OCI-LY3 (cell line): ENCODE data around the gene DIPK1B.

ENCODE experiments used
- H2AFZ ChIP-seq: fragments of 200-600, 300-600 bp; shearing (Covaris generic); 2 replicates; pipeline ENCODE4 v1.6.0; 2014; ENCODE audit warnings: antibody characterized with exemption, low read depth, low read length
- H3K27ac ChIP-seq: fragments of 200-600, 300-600 bp; sonication (generic); 2 replicates; pipeline ENCODE4 v1.5.1; 2014; ENCODE audit warnings: mild to moderate bottlenecking, low read length, moderate library complexity, mixed read lengths
- H3K27me3 ChIP-seq: fragments of 200-600, 300-600 bp; sonication (generic); 2 replicates; pipeline ENCODE4 v1.6.1; 2014; ENCODE audit warnings: low read depth, low read length, mixed read lengths
- H3K36me3 ChIP-seq: fragments of 200-600, 300-600 bp; sonication (generic); replicated peaks from 2 replicates; pipeline ENCODE3; 2014; ENCODE audit warnings: low read depth, low read length, mixed read lengths
- H3K4me1 ChIP-seq: fragments of 300-600, 200-600 bp; sonication (generic); 2 replicates; pipeline ENCODE4 v1.6.1; 2014; ENCODE audit warnings: low read length, mixed read lengths
- H3K4me2 ChIP-seq: fragments of 200-600, 300-600 bp; sonication (generic); 2 replicates; pipeline ENCODE4 v1.6.1; 2014; ENCODE audit warnings: low read length, mixed read lengths
- H3K4me3 ChIP-seq: fragments of 300-600, 200-600 bp; sonication (generic); 2 replicates; pipeline ENCODE4 v1.5.1; 2014; ENCODE audit warnings: antibody characterized with exemption, mild to moderate bottlenecking, low read length, moderate library complexity
- H3K79me2 ChIP-seq: fragments of 300-600, 200-600 bp; shearing (Covaris generic); 2 replicates; pipeline ENCODE4 v1.6.1; 2014; ENCODE audit warnings: mild to moderate bottlenecking, low read length, mixed read lengths
- H3K9ac ChIP-seq: fragments of 300-600, 200-600 bp; shearing (Covaris generic); 2 replicates; pipeline ENCODE4 v1.6.0; 2014; ENCODE audit warnings: mild to moderate bottlenecking, low read length, moderate library complexity
- H3K9me3 ChIP-seq: fragments of 200-600, 300-600 bp; shearing (Covaris generic); 2 replicates; pipeline ENCODE4 v1.6.1; 2014; ENCODE audit warnings: low read length, mixed read lengths; ENCODE audit not compliant: insufficient read depth
- H4K20me1 ChIP-seq: fragments of 200-600, 300-600 bp; sonication (generic); 2 replicates; pipeline ENCODE4 v1.6.1; 2016; ENCODE audit warnings: low read length, mixed read lengths; ENCODE audit not compliant: insufficient read depth
- CTCF ChIP-seq: fragments of 200-600, 300-600 bp; sonication (generic); IDR thresholded peaks from 2 replicates; pipeline ENCODE4 v1.5.1; 2014; ENCODE audit warnings: antibody characterized with exemption, low read length, low read depth
- EZH2phosphoT487 ChIP-seq: fragments of 200-600 bp; shearing (Covaris generic); IDR thresholded peaks from 2 replicates; pipeline ENCODE4 v1.6.1; 2018; ENCODE audit warnings: antibody characterized with exemption, mixed run types, low read depth

The DIPK1B gene

GRCh38 chr9:136669791-136670464 is 42.4 kb upstream of the DIPK1B start:
- Histone ChIP-seq H3K9ac (no peak overlapping the region), H3K79me2 (no peaks in the 10 kb centered on the region), H3K36me3 (no peaks in the 10 kb centered on the region), H3K4me2 (no peak overlapping the region), H3K9me3 (no peaks in the 10 kb centered on the region), H4K20me1 (no peaks in the 10 kb centered on the region), H3K27me3 (peaks cover 31% of the 10 kb centered on the region), H2AFZ (no peak overlapping the region), H3K4me3 (no peak overlapping the region), H3K27ac (no peak overlapping the region), H3K4me1 (no peaks in the 10 kb centered on the region)
- no peak for TF ChIP-seq EZH2phosphoT487
- TF ChIP-seq CTCF = no peak

DNA sequence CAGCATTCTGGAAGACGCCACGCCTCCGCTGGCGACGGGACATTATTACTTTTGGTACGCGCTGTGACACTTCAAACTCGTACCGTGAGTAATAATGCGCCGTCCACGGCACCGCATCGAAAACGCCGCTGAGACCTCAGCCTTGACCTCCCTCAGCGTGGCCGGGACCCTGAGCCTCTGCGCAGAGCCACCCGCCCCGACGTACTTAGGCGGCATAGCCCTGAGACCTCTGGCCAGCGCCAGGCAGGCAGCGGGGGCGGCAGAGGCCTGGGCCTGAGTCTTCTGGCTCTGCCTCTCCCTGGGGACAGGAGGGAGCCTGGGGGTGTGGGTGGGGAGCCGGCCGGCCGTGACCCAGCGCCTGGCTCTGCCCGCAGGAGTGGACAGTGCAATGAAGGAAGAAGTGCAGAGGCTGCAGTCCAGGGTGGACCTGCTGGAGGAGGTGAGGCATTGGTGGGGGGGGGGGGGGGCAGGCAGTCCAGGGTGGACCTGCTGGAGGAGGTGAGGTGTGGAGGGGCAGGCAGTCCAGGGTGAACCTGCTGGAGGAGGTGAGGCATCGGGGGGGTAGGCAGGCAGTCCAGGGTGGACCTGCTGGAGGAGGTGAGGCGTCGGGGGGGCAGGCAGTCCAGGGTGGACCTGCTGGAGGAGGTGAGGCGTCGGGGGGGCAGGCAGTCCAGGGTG is 41.7 kb upstream of the DIPK1B start:
- TF ChIP-seq CTCF = no peak
- TF ChIP-seq EZH2phosphoT487 = no peak
- no peaks in the 10 kb centered on the region for H4K20me1 ChIP-seq
- no peak overlapping the region for H3K4me2 ChIP-seq
- H3K4me3 ChIP-seq = no peak overlapping the region
- H3K36me3 ChIP-seq = no peaks in the 10 kb centered on the region
- H3K27ac ChIP-seq = no peak overlapping the region
- H3K9me3 ChIP-seq = no peaks in the 10 kb centered on the region
- no peaks in the 10 kb centered on the region for H3K4me1 ChIP-seq
- no peaks in the 10 kb centered on the region for H3K79me2 ChIP-seq
- H2AFZ ChIP-seq = no peak overlapping the region
- peaks cover 31% of the 10 kb centered on the region for H3K27me3 ChIP-seq
- no peak overlapping the region for H3K9ac ChIP-seq

DNA sequence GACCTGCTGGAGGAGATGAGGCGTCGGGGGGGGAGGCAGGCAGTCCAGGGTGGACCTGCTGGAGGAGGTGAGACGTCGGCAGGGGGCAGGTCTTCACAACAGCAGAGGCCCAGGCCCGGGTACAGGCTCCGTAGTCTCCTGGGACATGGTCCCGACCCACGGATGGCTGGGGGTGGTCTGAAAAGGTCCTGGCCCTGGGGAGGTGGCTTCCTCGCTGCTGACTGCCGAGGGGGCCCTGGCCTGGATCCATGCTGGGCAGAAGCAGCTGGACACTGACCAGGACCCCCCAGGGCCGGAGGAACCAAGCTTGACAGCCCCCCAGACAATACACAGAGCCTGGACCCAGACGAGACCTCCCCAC is 41.1 kb upstream of the DIPK1B start:
- Histone ChIP-seq H3K4me1 (no peaks in the 10 kb centered on the region), H4K20me1 (no peaks in the 10 kb centered on the region), H3K9me3 (no peaks in the 10 kb centered on the region), H3K36me3 (no peaks in the 10 kb centered on the region), H3K4me2 (no peak overlapping the region), H3K4me3 (no peak overlapping the region), H3K27ac (no peak overlapping the region), H3K27me3 (peaks cover 31% of the 10 kb centered on the region), H3K9ac (no peak overlapping the region), H2AFZ (no peak overlapping the region), H3K79me2 (no peaks in the 10 kb centered on the region)
- TF ChIP-seq EZH2phosphoT487 = no peak
- no peak for TF ChIP-seq CTCF

- TF ChIP-seq CTCF (peak; percentile 88), EZH2phosphoT487 (no peak)
- H4K20me1 ChIP-seq = no peaks in the 10 kb centered on the region
- no peak overlapping the region for H3K4me2 ChIP-seq
These were observed 40.5 kb upstream of the DIPK1B start for GRCh38 chr9:136671646-136672430.

More at GRCh38 chr9:136671646-136672430, 40.5 kb upstream of the DIPK1B start:
- Histone ChIP-seq H3K36me3 (no peaks in the 10 kb centered on the region), H3K9me3 (no peaks in the 10 kb centered on the region), H3K4me3 (no peak overlapping the region), H3K27ac (no peak overlapping the region), H3K79me2 (no peaks in the 10 kb centered on the region), H3K27me3 (peaks cover 26% of the 10 kb centered on the region), H3K4me1 (no peaks in the 10 kb centered on the region), H2AFZ (no peak overlapping the region), H3K9ac (no peak overlapping the region)
